Trophoblast cell (in vitro differentiated cells and primary cell): Measurements from ENCODE around the gene JAZF1.

Experiments
- DNase-seq, 2 donors: peaks; one replicate each; pipeline ENCODE4 v3.0.0-alpha.2; 2016
- H2AFZ ChIP-seq: 2 replicates; pipeline ENCODE4 v1.6.1; 2013; ENCODE audit warnings: low read length, moderate library complexity, mild to moderate bottlenecking; ENCODE audit not compliant: insufficient read depth, poor library complexity
- H2AK5ac ChIP-seq: 2 replicates; pipeline ENCODE4 v1.6.1; 2013; ENCODE audit warnings: mild to moderate bottlenecking, low read length
- H2BK120ac ChIP-seq: 2 replicates; pipeline ENCODE4 v1.6.1; 2013; ENCODE audit warnings: low read length, mild to moderate bottlenecking, moderate library complexity; ENCODE audit not compliant: insufficient read depth, poor library complexity
- H2BK12ac ChIP-seq: 2 replicates; pipeline ENCODE4 v1.6.1; 2013; ENCODE audit warnings: mild to moderate bottlenecking, low read length, moderate library complexity
- H2BK5ac ChIP-seq: 2 replicates; pipeline ENCODE4 v1.6.1; 2013; ENCODE audit warnings: low read length, low read depth, moderate library complexity, mild to moderate bottlenecking; ENCODE audit not compliant: poor library complexity
- H3K14ac ChIP-seq: 2 replicates; pipeline ENCODE4 v1.6.1; 2013; ENCODE audit warnings: mild to moderate bottlenecking, low read length
- H3K18ac ChIP-seq: 2 replicates; pipeline ENCODE4 v1.6.1; 2013; ENCODE audit warnings: mild to moderate bottlenecking, low read length
- H3K23ac ChIP-seq: 2 replicates; pipeline ENCODE4 v1.6.1; 2013; ENCODE audit warnings: low read length
- H3K27ac ChIP-seq: 2 replicates; pipeline ENCODE4 v1.5.1; 2013; ENCODE audit warnings: low read depth, mild to moderate bottlenecking, inconsistent platforms, low read length, moderate library complexity
- H3K27me3 ChIP-seq: 2 replicates; pipeline ENCODE4 v1.6.1; 2013; ENCODE audit warnings: inconsistent platforms, mild to moderate bottlenecking, low read length, moderate library complexity; ENCODE audit not compliant: insufficient read depth
- H3K36me3 ChIP-seq, 2 experiments: 1 replicate in 1 of 2; 2 replicates in 1 of 2; pipeline ENCODE4 v1.6.1; 2013; ENCODE audit warnings: low read length in 2 of 2, mild to moderate bottlenecking in 2 of 2, moderate library complexity in 1 of 2; ENCODE audit not compliant: insufficient read depth in 2 of 2, control insufficient read depth in 1 of 2
- H3K4ac ChIP-seq: 2 replicates; pipeline ENCODE4 v1.6.1; 2013; ENCODE audit warnings: low read depth, mild to moderate bottlenecking, low read length, moderate library complexity
- H3K4me1 ChIP-seq, 2 experiments: 1 replicate in 1 of 2; 2 replicates in 1 of 2; pipeline ENCODE4 v1.6.1; 2013; ENCODE audit warnings: low read length in 2 of 2, mild to moderate bottlenecking in 2 of 2, moderate library complexity in 1 of 2; ENCODE audit not compliant: insufficient read depth in 2 of 2, control insufficient read depth in 1 of 2
- H3K4me2 ChIP-seq: 2 replicates; pipeline ENCODE4 v1.6.1; 2013; ENCODE audit warnings: inconsistent platforms, mild to moderate bottlenecking, low read length, moderate library complexity
- H3K4me3 ChIP-seq: 2 replicates; pipeline ENCODE4 v1.5.1; 2013; ENCODE audit warnings: mild to moderate bottlenecking, low read depth, low read length, inconsistent platforms
- H3K79me1 ChIP-seq: one replicate; pipeline ENCODE4 v1.6.1; 2013; ENCODE audit warnings: low read length
- H3K79me2 ChIP-seq: 2 replicates; pipeline ENCODE4 v1.6.1; 2013; ENCODE audit warnings: low read length, mild to moderate bottlenecking; ENCODE audit not compliant: control insufficient read depth, insufficient read depth, poor library complexity
- H3K9ac ChIP-seq: 2 replicates; pipeline ENCODE4 v1.6.1; 2013; ENCODE audit warnings: mild to moderate bottlenecking, low read length
- H3K9me3 ChIP-seq: 2 replicates; pipeline ENCODE4 v1.6.1; 2013; ENCODE audit warnings: low read depth, mild to moderate bottlenecking, control low read depth, inconsistent platforms, low read length; ENCODE audit not compliant: insufficient read depth
- H4K12ac ChIP-seq: 2 replicates; pipeline ENCODE4 v1.6.1; 2013; ENCODE audit warnings: low read depth, mild to moderate bottlenecking, low read length, moderate library complexity
- H4K8ac ChIP-seq: 2 replicates; pipeline ENCODE4 v1.6.1; 2013; ENCODE audit warnings: low read depth, mild to moderate bottlenecking, low read length, moderate library complexity
- H4K91ac ChIP-seq: one replicate; pipeline ENCODE4 v1.6.1; 2013; ENCODE audit warnings: low read depth, mild to moderate bottlenecking, low read length, moderate library complexity
- WGBS: extraction: QIAGEN DNeasy Blood & Tissue Kit; methylation state at CpG from one replicate; pipeline ENCODE4 v1.1.7; 2013; ENCODE audit warnings: missing lambda C conversion rate; ENCODE audit not compliant: insufficient read length, insufficient coverage; ENCODE audit errors: extremely low coverage; 5-methylcytosine and 5-hydroxymethylcytosine counted together

JAZF1 gene

GRCh38 chr7:28166982-28167715 lies 13.4 kb downstream of the JAZF1 start:
- H2BK5ac ChIP-seq = no peak overlapping the region
- H2BK120ac ChIP-seq = no peak overlapping the region
- H3K27me3 ChIP-seq = no peaks in the 10 kb centered on the region
- no peak overlapping the region for H4K8ac ChIP-seq
- H3K14ac ChIP-seq = no peak overlapping the region
- no peak overlapping the region for H3K4me2 ChIP-seq
- H2BK12ac ChIP-seq = no peak overlapping the region
- H3K18ac ChIP-seq = no peak overlapping the region
- H2AK5ac ChIP-seq = no peak overlapping the region
- no peak overlapping the region for H3K4ac ChIP-seq
- no peaks in the 10 kb centered on the region for H3K36me3 ChIP-seq
- no peaks in the 10 kb centered on the region for H3K9me3 ChIP-seq
- no peak overlapping the region for H3K27ac ChIP-seq
- no peak overlapping the region for H3K4me3 ChIP-seq
- H3K79me2 ChIP-seq = no peaks in the 10 kb centered on the region
- no peak overlapping the region for H4K12ac ChIP-seq
- no peak overlapping the region for H2AFZ ChIP-seq
- DNase-seq = no peak
- H3K9ac ChIP-seq = no peak overlapping the region
- WGBS = no CpG with 5 or more reads among the region's 5 CpGs
- no peak overlapping the region for H4K91ac ChIP-seq
- no peaks in the 10 kb centered on the region for H3K4me1 ChIP-seq
- no peak overlapping the region for H3K23ac ChIP-seq
- H3K79me1 ChIP-seq = no peaks in the 10 kb centered on the region

GRCh38 chr7:28165961-28166955 lies 14.3 kb downstream of the JAZF1 start:
- no peak for DNase-seq
- 100% methylated on average over 1 of the region's 4 CpGs for WGBS
- H3K4me2 ChIP-seq = no peak overlapping the region

GRCh38 chr7:28165261-28165660 lies 15.3 kb downstream of the JAZF1 start:
- H3K36me3 ChIP-seq = no peaks in the 10 kb centered on the region
- H3K23ac ChIP-seq = no peak overlapping the region
- H3K4me3 ChIP-seq = no peak overlapping the region
- H3K14ac ChIP-seq = no peak overlapping the region
- H2AK5ac ChIP-seq = no peak overlapping the region
- no peaks in the 10 kb centered on the region for H3K4me1 ChIP-seq
- H3K79me1 ChIP-seq = no peaks in the 10 kb centered on the region
- no peak overlapping the region for H3K18ac ChIP-seq
- no peaks in the 10 kb centered on the region for H3K27me3 ChIP-seq
- H4K12ac ChIP-seq = no peak overlapping the region
- H3K4ac ChIP-seq = no peak overlapping the region
- H2BK12ac ChIP-seq = no peak overlapping the region
- WGBS = no CpG with 5 or more reads among the region's 2 CpGs
- DNase-seq = no peak
- H2BK120ac ChIP-seq = no peak overlapping the region
- H3K4me2 ChIP-seq = no peak overlapping the region
- H4K91ac ChIP-seq = no peak overlapping the region
- no peak overlapping the region for H2BK5ac ChIP-seq
- H3K79me2 ChIP-seq = no peaks in the 10 kb centered on the region
- H3K9me3 ChIP-seq = no peaks in the 10 kb centered on the region
- no peak overlapping the region for H3K27ac ChIP-seq
- H4K8ac ChIP-seq = no peak overlapping the region
- no peak overlapping the region for H2AFZ ChIP-seq
- no peak overlapping the region for H3K9ac ChIP-seq

More at GRCh38 chr7:28165961-28166955, 14.3 kb downstream of the JAZF1 start:
- no peaks in the 10 kb centered on the region for H3K9me3 ChIP-seq
- no peak overlapping the region for H3K4ac ChIP-seq
- no peak overlapping the region for H3K4me3 ChIP-seq
- H3K14ac ChIP-seq = no peak overlapping the region
- H3K79me2 ChIP-seq = no peaks in the 10 kb centered on the region
- no peak overlapping the region for H3K18ac ChIP-seq
- no peak overlapping the region for H2BK5ac ChIP-seq
- H4K12ac ChIP-seq = no peak overlapping the region
- H3K4me1 ChIP-seq = no peaks in the 10 kb centered on the region
- H3K23ac ChIP-seq = no peak overlapping the region
- no peak overlapping the region for H2BK12ac ChIP-seq
- H2AK5ac ChIP-seq = no peak overlapping the region
- no peaks in the 10 kb centered on the region for H3K27me3 ChIP-seq
- H3K9ac ChIP-seq = no peak overlapping the region
- no peak overlapping the region for H3K27ac ChIP-seq
- no peak overlapping the region for H4K91ac ChIP-seq
- H2BK120ac ChIP-seq = no peak overlapping the region
- H3K79me1 ChIP-seq = no peaks in the 10 kb centered on the region
- H3K36me3 ChIP-seq = no peaks in the 10 kb centered on the region
- H2AFZ ChIP-seq = no peak overlapping the region
- no peak overlapping the region for H4K8ac ChIP-seq

- Histone ChIP-seq H3K9ac (no peak overlapping the region), H3K14ac (no peak overlapping the region), H2AFZ (no peak overlapping the region), H3K18ac (no peak overlapping the region), H3K4me3 (no peak overlapping the region), H3K4ac (no peak overlapping the region), H3K4me1 (no peaks in the 10 kb centered on the region), H4K12ac (no peak overlapping the region), H2AK5ac (no peak overlapping the region), H4K91ac (no peak overlapping the region), H3K27me3 (no peaks in the 10 kb centered on the region), H2BK5ac (no peak overlapping the region), H3K27ac (no peak overlapping the region), H3K4me2 (no peak overlapping the region), H4K8ac (no peak overlapping the region), H3K9me3 (no peaks in the 10 kb centered on the region), H3K79me1 (no peaks in the 10 kb centered on the region), H2BK12ac (no peak overlapping the region), H3K79me2 (no peaks in the 10 kb centered on the region), H2BK120ac (no peak overlapping the region), H3K23ac (no peak overlapping the region), H3K36me3 (no peaks in the 10 kb centered on the region)
- no peak for DNase-seq
These were observed 16.6 kb downstream of the JAZF1 start for GRCh38 chr7:28163949-28164348.
